ENCODE measurements around the gene KIF26B. TPM values are rescaled to one million over a fixed set of nuclear protein-coding genes. Genes with fewer than 3 reads are reported as not detected.
A peak's percentile ranks its signal among the peaks of the same experiment; 100 is the strongest.

The KIF26B gene
- total RNA-seq, 1 donor from 2014 or later: 69.7 TPM

GRCh38 chr1:245419461-245419978, 264.7 kb downstream of the KIF26B start:
- H3K4me3 Mint-ChIP-seq: no peak overlapping the region
- TF ChIP-seq CTCF (IDR thresholded peaks at IDR 0.05; ENCODE audit: unreplicated experiment): no peak
- no peak for DNase-seq (ENCODE audit: low spot score in 2 of 2, unreplicated experiment in 2 of 2)
- peaks cover 4% of the 10 kb centered on the region for H3K36me3 Mint-ChIP-seq
- H3K27me3 Mint-ChIP-seq (ENCODE audit: low read depth): no peaks in the 10 kb centered on the region
- no peak overlapping the region for H3K27ac Mint-ChIP-seq
- no peaks in the 10 kb centered on the region for H3K9me3 Mint-ChIP-seq
- H3K4me1 Mint-ChIP-seq: peaks cover 6% of the 10 kb centered on the region

- TF ChIP-seq CTCF (IDR thresholded peaks at IDR 0.05; ENCODE audit: unreplicated experiment): no peak
- H3K4me1 Mint-ChIP-seq: peaks cover 6% of the 10 kb centered on the region
- H3K9me3 Mint-ChIP-seq: no peaks in the 10 kb centered on the region
- peaks cover 6% of the 10 kb centered on the region for H3K36me3 Mint-ChIP-seq
- H3K27me3 Mint-ChIP-seq (ENCODE audit: low read depth): no peaks in the 10 kb centered on the region
- no peak overlapping the region for H3K4me3 Mint-ChIP-seq
- DNase-seq (ENCODE audit: low spot score in 2 of 2, unreplicated experiment in 2 of 2): no peak
- H3K27ac Mint-ChIP-seq: no peak overlapping the region
These were observed 265.2 kb downstream of the KIF26B start for GRCh38 chr1:245419989-245420388.

- Mint-ChIP-seq H3K36me3 (peaks cover 9% of the 10 kb centered on the region), H3K27me3 (ENCODE audit: low read depth) (no peaks in the 10 kb centered on the region), H3K9me3 (peaks cover under 1% of the 10 kb centered on the region), H3K27ac (no peak overlapping the region), H3K4me1 (peaks cover 6% of the 10 kb centered on the region), H3K4me3 (no peak overlapping the region)
- DNase-seq (ENCODE audit: low spot score in 2 of 2, unreplicated experiment in 2 of 2): no peak
- TF ChIP-seq CTCF (IDR thresholded peaks at IDR 0.05; ENCODE audit: unreplicated experiment): no peak
These were observed 266.1 kb downstream of the KIF26B start for GRCh38 chr1:245420926-245421325.

GRCh38 chr1:245428681-245429080, 273.9 kb downstream of the KIF26B start:
- TF ChIP-seq CTCF (IDR thresholded peaks at IDR 0.05; ENCODE audit: unreplicated experiment): no peak
- Mint-ChIP-seq H3K4me3 (no peak overlapping the region), H3K27ac (peak overlapping the region; percentile 49), H3K27me3 (ENCODE audit: low read depth) (no peaks in the 10 kb centered on the region), H3K4me1 (peaks cover 13% of the 10 kb centered on the region), H3K36me3 (peaks cover 11% of the 10 kb centered on the region), H3K9me3 (peaks cover 5% of the 10 kb centered on the region)
- DNase-seq (ENCODE audit: low spot score in 2 of 2, unreplicated experiment in 2 of 2): no peak

GRCh38 chr1:245431706-245432105, 276.9 kb downstream of the KIF26B start:
- Mint-ChIP-seq H3K4me3 (no peak overlapping the region), H3K4me1 (peaks cover 16% of the 10 kb centered on the region), H3K27me3 (ENCODE audit: low read depth) (no peaks in the 10 kb centered on the region), H3K9me3 (no peaks in the 10 kb centered on the region), H3K27ac (peak overlapping the region; percentile 20), H3K36me3 (peaks cover 2% of the 10 kb centered on the region)
- no peak for TF ChIP-seq CTCF (IDR thresholded peaks at IDR 0.05; ENCODE audit: unreplicated experiment)
- no peak for DNase-seq (ENCODE audit: low spot score in 2 of 2, unreplicated experiment in 2 of 2)

Measured in mesothelial cell of epicardium (in vitro differentiated cells).